ENCODE measurements around the gene PIAS4. TPM values are rescaled to one million over a fixed set of nuclear protein-coding genes. Genes with fewer than 3 reads are reported as not detected.

Gene PIAS4
- 31.6 and 31.8 TPM in 2 replicates for total RNA-seq

GRCh38 chr19:4007021-4007835, at the start of gene PIAS4:
Gene PIAS4, plus strand, starts transcription at chr19:4007736. Its CDS starts 25 bp downstream, at chr19:4007761.

GRCh38 chr19:3970808-3971598, 36.5 kb upstream of the PIAS4 start, which contains the start of gene DAPK3:
Gene DAPK3, minus strand, starts transcription at chr19:3971099. Its CDS starts 1,364 bp downstream, at chr19:3969735.

GRCh38 chr19:3984908-3985642, 22.5 kb upstream of the PIAS4 start, which contains the start of gene EEF2:
Gene EEF2, minus strand, starts transcription at chr19:3985463. Its CDS starts 83 bp downstream, at chr19:3985380.

GRCh38 chr19:4066682-4067395, 59.3 kb downstream of the PIAS4 start, which contains the start of gene ZBTB7A:
Gene ZBTB7A, minus strand, starts transcription at chr19:4066899. Its CDS starts 11,667 bp downstream, at chr19:4055232.

Other genes starting within 250 kb of the PIAS4 start
- 29.8 and 35.5 TPM in 2 replicates for gene APBA3, start 246.0 kb upstream of the PIAS4 start, total RNA-seq
- 106 and 140 TPM in 2 replicates for gene MRPL54, start 245.1 kb upstream of the PIAS4 start, total RNA-seq
- not detected in 2 replicates for gene RAX2, start 235.5 kb upstream of the PIAS4 start, total RNA-seq
- gene MATK, start 221.4 kb upstream of the PIAS4 start, total RNA-seq: not detected in 2 replicates
- not detected in 2 replicates for gene ZFR2, start 138.7 kb upstream of the PIAS4 start, total RNA-seq
- not detected in 2 replicates for gene ATCAY, start 127.1 kb upstream of the PIAS4 start, total RNA-seq
- gene NMRK2, start 74.7 kb upstream of the PIAS4 start, total RNA-seq: not detected in 2 replicates
- gene DAPK3, start 36.6 kb upstream of the PIAS4 start, total RNA-seq: 97.1 and 115 TPM in 2 replicates
- 1,607 and 1,802 TPM in 2 replicates for gene EEF2, start 22.3 kb upstream of the PIAS4 start, total RNA-seq
- 28.0 and 33.6 TPM in 2 replicates for gene ZBTB7A, start 59.2 kb downstream of the PIAS4 start, total RNA-seq
- gene MAP2K2, start 116.4 kb downstream of the PIAS4 start, total RNA-seq: 135 and 157 TPM in 2 replicates
- not detected in 2 replicates for gene CREB3L3, start 145.9 kb downstream of the PIAS4 start, total RNA-seq
- 25.3 and 47.4 TPM in 2 replicates for gene SIRT6, start 174.8 kb downstream of the PIAS4 start, total RNA-seq
- 0.05 TPM in 1 of 2 replicates, not detected in the other for gene ANKRD24, start 175.0 kb downstream of the PIAS4 start, total RNA-seq
- 0.73 and 1.9 TPM in 2 replicates for gene EBI3, start 221.8 kb downstream of the PIAS4 start, total RNA-seq
- gene YJU2, start 239.3 kb downstream of the PIAS4 start, total RNA-seq: 31.0 and 31.4 TPM in 2 replicates